PC-9 (cell line): ENCODE measurements around the gene ZNF469. TPM values are rescaled to one million over a fixed set of nuclear protein-coding genes. Genes with fewer than 3 reads are reported as not detected.

Experiments used
- BruUV-seq: library from RNA; stranded (reverse); fragments of 400-500 nt; replicated peaks from 2 replicates; lab custom pipeline; 2021; lab: Mats Ljungman, UMichigan
- CTCF ChIA-PET: fragments of 300-600 bp; sonication (Branson Sonifier 250); formaldehyde crosslinking; loops from one replicate; lab custom pipeline; 2022; ENCODE audit warnings: antibody characterized with exemption; lab: Charles Lee
- POLR2A ChIA-PET: fragments of 300-600 bp; sonication (Branson Sonifier 250); formaldehyde crosslinking; loops from one replicate; lab custom pipeline; 2022; ENCODE audit warnings: antibody characterized with exemption; ENCODE audit not compliant: unreplicated experiment; lab: Charles Lee
- DNase-seq, 2 experiments: peaks; one replicate each; pipeline versions ENCODE4 v3.0.0 to v3.0.0-alpha.2; 2015 to 2022; ENCODE audit warnings: mixed read lengths in 1 of 2
- H2AFZ ChIP-seq: fragments of 200-600 bp; sonication (generic); 2 replicates; pipeline ENCODE4 v1.8.1; 2017; ENCODE audit warnings: antibody characterized with exemption
- H3F3A ChIP-seq: fragments of 200-600 bp; sonication (generic); 2 replicates; pipeline ENCODE4 v1.8.1; 2017; ENCODE audit warnings: antibody characterized with exemption, mild to moderate bottlenecking, low read depth; ENCODE audit not compliant: insufficient read depth
- H3K27ac ChIP-seq: fragments of 200-600 bp; sonication (generic); 2 replicates; pipeline ENCODE4 v1.6.1; 2016; ENCODE audit warnings: mixed run types
- H3K27me3 ChIP-seq: fragments of 200-600 bp; sonication (generic); 2 replicates; pipeline ENCODE4 v1.6.1; 2016; ENCODE audit warnings: low read depth, mixed run types; ENCODE audit not compliant: insufficient read depth
- H3K36me3 ChIP-seq: fragments of 200-600 bp; sonication (generic); 2 replicates; pipeline ENCODE4 v1.6.1; 2016; ENCODE audit warnings: low read depth, mixed run types
- H3K4me1 ChIP-seq: fragments of 200-600 bp; sonication (generic); replicated peaks from 2 replicates; pipeline ENCODE4 v1.6.1; 2016; ENCODE audit warnings: mixed run types; ENCODE audit not compliant: insufficient read depth
- H3K4me2 ChIP-seq: fragments of 200-600 bp; sonication (generic); 2 replicates; pipeline ENCODE4 v1.6.1; 2017; ENCODE audit warnings: mixed run types
- H3K4me3 ChIP-seq: fragments of 200-600 bp; sonication (generic); 2 replicates; pipeline ENCODE4 v1.6.1; 2016; ENCODE audit warnings: mixed run types
- H3K79me2 ChIP-seq: fragments of 200-600 bp; sonication (generic); 2 replicates; pipeline ENCODE4 v1.6.1; 2017; ENCODE audit warnings: low read depth, mixed run types
- H3K9me2 ChIP-seq: fragments of 200-600 bp; sonication (generic); 2 replicates; pipeline ENCODE4 v1.8.1; 2017; ENCODE audit warnings: mild to moderate bottlenecking; ENCODE audit not compliant: insufficient read depth
- H3K9me3 ChIP-seq: fragments of 200-600 bp; sonication (generic); 2 replicates; pipeline ENCODE4 v1.8.1; 2016; ENCODE audit warnings: low read depth; ENCODE audit not compliant: insufficient read depth
- H4K20me1 ChIP-seq: fragments of 200-600 bp; sonication (generic); 2 replicates; pipeline ENCODE4 v1.8.1; 2017; ENCODE audit not compliant: insufficient read depth
- EZH2 ChIP-seq: fragments of 200-600 bp; sonication (generic); IDR thresholded peaks from 2 replicates; pipeline ENCODE4 v1.8.0; 2017; ENCODE audit warnings: antibody characterized with exemption, low read depth
- intact Hi-C: fragments of 100-400 bp; cut with micrococcal nuclease; formaldehyde crosslinking; loops from one replicate; pipeline ENCODE4 v1.10.0; 2022; ENCODE audit not compliant: unreplicated experiment
- total RNA-seq: library from RNA; stranded (reverse); gene quantifications from 2 replicates; pipeline ENCODE4 v1.2.3, GENCODE V29; 2021
- TF ChIP-seq, protein P1 (sequence below): fragments of 200-600 bp; sonication (generic); conservative IDR thresholded peaks from 2 replicates; pipeline ENCODE4 v1.6.1; 2017; ENCODE audit warnings: mixed run types, antibody characterized with exemption, mild to moderate bottlenecking, moderate library complexity

ZNF469 gene
- total RNA-seq, 1 experiment from 2014 or later, result 9.8 TPM

DNA sequence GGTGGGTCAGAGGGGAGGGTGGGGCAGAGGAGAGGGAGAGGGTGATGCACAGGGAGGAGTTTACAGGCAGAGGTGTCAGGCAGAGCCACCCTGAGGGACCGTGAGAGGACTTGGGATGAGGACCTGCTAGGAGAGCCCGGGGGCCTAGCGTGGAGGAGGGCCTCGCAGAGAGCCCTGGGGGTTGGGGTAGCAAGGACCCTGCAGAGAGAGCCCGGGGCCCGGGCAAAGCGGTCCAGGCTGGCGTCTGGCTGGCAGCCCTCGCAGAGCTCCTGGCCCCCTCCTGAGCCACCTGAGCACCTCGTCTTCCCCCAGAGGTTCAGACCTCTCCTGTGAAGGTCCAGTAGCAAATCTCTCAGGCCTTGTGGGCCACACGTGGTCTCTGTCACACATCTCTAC is 42.0 kb upstream of the ZNF469 start:
- Histone ChIP-seq H3K27ac (no peak overlapping the region), H4K20me1 (no peaks in the 10 kb centered on the region), H3K4me3 (no peak overlapping the region), H3K4me1 (no peaks in the 10 kb centered on the region), H3F3A (peaks cover 10% of the 10 kb centered on the region; the same call in 1 of the 2 replicates), H3K9me2 (no peaks in the 10 kb centered on the region), H3K36me3 (no peaks in the 10 kb centered on the region), H3K79me2 (no peaks in the 10 kb centered on the region), H3K9me3 (no peaks in the 10 kb centered on the region), H2AFZ (no peak overlapping the region), H3K4me2 (no peak overlapping the region), H3K27me3 (no peaks in the 10 kb centered on the region)
- TF ChIP-seq, protein P1, sequence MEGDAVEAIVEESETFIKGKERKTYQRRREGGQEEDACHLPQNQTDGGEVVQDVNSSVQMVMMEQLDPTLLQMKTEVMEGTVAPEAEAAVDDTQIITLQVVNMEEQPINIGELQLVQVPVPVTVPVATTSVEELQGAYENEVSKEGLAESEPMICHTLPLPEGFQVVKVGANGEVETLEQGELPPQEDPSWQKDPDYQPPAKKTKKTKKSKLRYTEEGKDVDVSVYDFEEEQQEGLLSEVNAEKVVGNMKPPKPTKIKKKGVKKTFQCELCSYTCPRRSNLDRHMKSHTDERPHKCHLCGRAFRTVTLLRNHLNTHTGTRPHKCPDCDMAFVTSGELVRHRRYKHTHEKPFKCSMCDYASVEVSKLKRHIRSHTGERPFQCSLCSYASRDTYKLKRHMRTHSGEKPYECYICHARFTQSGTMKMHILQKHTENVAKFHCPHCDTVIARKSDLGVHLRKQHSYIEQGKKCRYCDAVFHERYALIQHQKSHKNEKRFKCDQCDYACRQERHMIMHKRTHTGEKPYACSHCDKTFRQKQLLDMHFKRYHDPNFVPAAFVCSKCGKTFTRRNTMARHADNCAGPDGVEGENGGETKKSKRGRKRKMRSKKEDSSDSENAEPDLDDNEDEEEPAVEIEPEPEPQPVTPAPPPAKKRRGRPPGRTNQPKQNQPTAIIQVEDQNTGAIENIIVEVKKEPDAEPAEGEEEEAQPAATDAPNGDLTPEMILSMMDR, result no peak
- TF ChIP-seq EZH2, result no peak
- intact Hi-C loops, result no loop called here
- CTCF ChIA-PET, result interaction anchor here (0.6 kb wide), 1 partner anchor 43 kb away, joined by 3 read pairs; no protein-coding TSS in a partner anchor
- POLR2A ChIA-PET, result no interaction called here
- BruUV-seq, result no TSS peak
- DNase-seq, result no peak

DNA sequence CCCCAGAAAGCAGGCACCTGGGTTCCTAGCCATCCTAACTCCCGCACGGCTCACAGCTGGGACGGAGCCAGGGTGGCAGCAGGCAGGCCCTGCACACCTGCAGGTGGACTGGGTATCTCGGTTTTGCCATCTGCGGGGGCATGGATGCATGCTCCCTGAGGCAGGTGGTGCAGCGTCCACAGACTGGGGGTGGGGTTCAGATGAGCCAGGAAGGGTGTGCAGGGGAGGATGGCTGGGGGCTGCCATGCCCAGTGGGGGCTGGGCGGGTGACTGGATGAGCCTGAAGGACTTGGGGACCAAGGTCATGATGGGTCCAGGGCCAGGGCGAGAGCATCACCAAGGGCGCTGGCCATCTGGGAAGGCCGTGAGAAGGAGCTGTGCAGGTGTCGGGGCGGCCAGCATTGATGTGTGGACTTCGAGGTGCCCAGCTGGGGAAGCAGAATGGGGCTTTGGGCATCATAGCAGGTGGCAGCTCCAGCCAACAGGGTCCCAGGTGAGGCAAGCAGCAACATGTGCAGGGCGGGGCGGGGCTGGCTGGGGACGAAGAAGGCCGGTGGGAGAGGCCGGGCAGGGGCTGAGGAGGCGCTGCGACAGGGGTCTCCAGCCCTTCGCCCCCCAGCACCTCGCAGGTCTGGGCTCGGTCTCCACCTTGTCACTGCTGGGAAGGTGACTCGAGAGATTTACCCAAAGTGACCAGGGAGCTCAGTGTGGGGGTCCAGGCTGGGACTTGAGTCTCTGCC is 41.0 kb upstream of the ZNF469 start:
- H3K27me3 ChIP-seq, result no peaks in the 10 kb centered on the region
- H3K4me3 ChIP-seq, result no peak overlapping the region
- no peaks in the 10 kb centered on the region for H3K9me3 ChIP-seq
- H2AFZ ChIP-seq, result no peak overlapping the region
- ChIA-PET CTCF (no interaction called here), POLR2A (interaction anchor here (0.6 kb wide), 1 partner anchor 40 kb away, joined by 6 read pairs; no protein-coding TSS in a partner anchor)
- BruUV-seq, result no TSS peak
- TF ChIP-seq EZH2, result no peak
- TF ChIP-seq, protein P1, result no peak
- no peaks in the 10 kb centered on the region for H3K36me3 ChIP-seq
- no peak overlapping the region for H3K4me2 ChIP-seq
- no peak for DNase-seq
- no peak overlapping the region for H3K27ac ChIP-seq
- peaks cover 2% of the 10 kb centered on the region; the same call in 1 of the 2 replicates for H3F3A ChIP-seq
- H3K9me2 ChIP-seq, result no peaks in the 10 kb centered on the region
- H3K79me2 ChIP-seq, result no peaks in the 10 kb centered on the region
- intact Hi-C loops, result no loop called here
- no peaks in the 10 kb centered on the region for H4K20me1 ChIP-seq
- no peaks in the 10 kb centered on the region for H3K4me1 ChIP-seq

DNA sequence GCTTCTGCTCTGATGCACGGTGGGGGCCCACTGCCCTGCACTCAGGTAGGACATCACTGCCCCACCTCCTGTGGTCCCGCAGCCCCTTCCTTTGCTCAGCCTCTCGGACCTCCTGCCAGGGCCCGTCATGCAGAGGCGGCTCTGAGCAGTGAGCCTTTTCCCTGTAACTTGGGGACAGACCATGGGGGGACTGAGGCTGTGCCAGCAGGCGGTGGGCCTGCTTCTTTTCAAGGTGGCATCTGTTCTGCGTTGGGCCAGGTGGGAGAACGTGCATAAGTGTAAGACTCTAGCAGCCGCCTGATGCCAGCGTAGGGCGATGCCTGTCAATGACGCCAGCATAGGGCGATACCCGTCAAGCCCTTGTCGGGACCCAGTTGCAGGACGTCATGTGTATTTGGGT is 40.3 kb upstream of the ZNF469 start:
- Histone ChIP-seq H3K27ac (no peak overlapping the region), H3F3A (no peaks in the 10 kb centered on the region), H2AFZ (no peak overlapping the region), H3K27me3 (no peaks in the 10 kb centered on the region), H4K20me1 (no peaks in the 10 kb centered on the region), H3K79me2 (no peaks in the 10 kb centered on the region), H3K4me1 (no peaks in the 10 kb centered on the region), H3K9me2 (no peaks in the 10 kb centered on the region), H3K4me2 (no peak overlapping the region), H3K4me3 (no peak overlapping the region), H3K36me3 (no peaks in the 10 kb centered on the region), H3K9me3 (no peaks in the 10 kb centered on the region)
- no TSS peak for BruUV-seq
- ChIA-PET CTCF (no interaction called here), POLR2A (interaction anchor here (0.6 kb wide), 1 partner anchor 41 kb away, joined by 6 read pairs; no protein-coding TSS in a partner anchor)
- DNase-seq, result no peak
- no peak for TF ChIP-seq EZH2
- TF ChIP-seq, protein P1, result no peak
- intact Hi-C loops, result no loop called here
